ENCODE measurements around the gene CCDC60.

Gene CCDC60

GRCh38 chr12:119369161-119369560 lies 34.6 kb downstream of the CCDC60 start:
- POLR2A ChIA-PET: no interaction called here
- CTCF ChIA-PET: interaction anchor here (0.7 to 1.2 kb wide), 2 partner anchors 44 to 149 kb away, joined by 3 read pairs; no protein-coding TSS in a partner anchor

More at GRCh38 chr12:119369161-119369560, 34.6 kb downstream of the CCDC60 start:
- Histone ChIP-seq H3K36me3 (ENCODE audit: control insufficient read depth in 2 of 2, insufficient read depth in 1 of 2, low read length in 2 of 2) (no peaks in the 10 kb centered on the region), H3K27ac (ENCODE audit: extremely low read depth, low read depth, low read length) (no peak overlapping the region), H3K9me3 (ENCODE audit: control insufficient read depth, insufficient read depth, low read depth, low read length) (no peaks in the 10 kb centered on the region), H3K4me3 (ENCODE audit: low read depth, low read length) (no peak overlapping the region), H3K4me1 (ENCODE audit: control insufficient read depth, insufficient read depth, low read length) (no peaks in the 10 kb centered on the region)
- no peak for TF ChIP-seq ZNF341 (tag by site-specific recombination; IDR thresholded peaks at IDR 0.05; ENCODE audit: low read depth)
- TF ChIP-seq ZNF37A (tag by site-specific recombination; IDR thresholded peaks at IDR 0.05): no peak
- TF ChIP-seq KLF17 (tag by site-specific recombination; IDR thresholded peaks at IDR 0.05): no peak
- TF ChIP-seq ZNF223 (tag by site-specific recombination; IDR thresholded peaks at IDR 0.05): no peak
- TF ChIP-seq ZNF423 (tag by site-specific recombination; IDR thresholded peaks at IDR 0.05): no peak
- TF ChIP-seq, protein P1, sequence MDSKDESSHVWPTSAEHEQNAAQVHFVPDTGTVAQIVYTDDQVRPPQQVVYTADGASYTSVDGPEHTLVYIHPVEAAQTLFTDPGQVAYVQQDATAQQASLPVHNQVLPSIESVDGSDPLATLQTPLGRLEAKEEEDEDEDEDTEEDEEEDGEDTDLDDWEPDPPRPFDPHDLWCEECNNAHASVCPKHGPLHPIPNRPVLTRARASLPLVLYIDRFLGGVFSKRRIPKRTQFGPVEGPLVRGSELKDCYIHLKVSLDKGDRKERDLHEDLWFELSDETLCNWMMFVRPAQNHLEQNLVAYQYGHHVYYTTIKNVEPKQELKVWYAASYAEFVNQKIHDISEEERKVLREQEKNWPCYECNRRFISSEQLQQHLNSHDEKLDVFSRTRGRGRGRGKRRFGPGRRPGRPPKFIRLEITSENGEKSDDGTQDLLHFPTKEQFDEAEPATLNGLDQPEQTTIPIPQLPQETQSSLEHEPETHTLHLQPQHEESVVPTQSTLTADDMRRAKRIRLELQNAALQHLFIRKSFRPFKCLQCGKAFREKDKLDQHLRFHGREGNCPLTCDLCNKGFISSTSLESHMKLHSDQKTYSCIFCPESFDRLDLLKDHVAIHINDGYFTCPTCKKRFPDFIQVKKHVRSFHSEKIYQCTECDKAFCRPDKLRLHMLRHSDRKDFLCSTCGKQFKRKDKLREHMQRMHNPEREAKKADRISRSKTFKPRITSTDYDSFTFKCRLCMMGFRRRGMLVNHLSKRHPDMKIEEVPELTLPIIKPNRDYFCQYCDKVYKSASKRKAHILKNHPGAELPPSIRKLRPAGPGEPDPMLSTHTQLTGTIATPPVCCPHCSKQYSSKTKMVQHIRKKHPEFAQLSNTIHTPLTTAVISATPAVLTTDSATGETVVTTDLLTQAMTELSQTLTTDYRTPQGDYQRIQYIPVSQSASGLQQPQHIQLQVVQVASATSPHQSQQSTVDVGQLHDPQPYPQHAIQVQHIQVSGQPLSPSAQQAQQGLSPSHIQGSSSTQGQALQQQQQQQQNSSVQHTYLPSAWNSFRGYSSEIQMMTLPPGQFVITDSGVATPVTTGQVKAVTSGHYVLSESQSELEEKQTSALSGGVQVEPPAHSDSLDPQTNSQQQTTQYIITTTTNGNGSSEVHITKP (tag by site-specific recombination; IDR thresholded peaks at IDR 0.05): no peak
- TF ChIP-seq ZNF391 (tag by site-specific recombination; IDR thresholded peaks at IDR 0.05; ENCODE audit: borderline replicate concordance, low read depth): no peak
- no peak for TF ChIP-seq MZF1 (tag by site-specific recombination; IDR thresholded peaks at IDR 0.05; ENCODE audit: borderline replicate concordance)
- TF ChIP-seq RBAK (tag by site-specific recombination; IDR thresholded peaks at IDR 0.05): no peak
- no peak for TF ChIP-seq PRDM2 (tag by site-specific recombination; IDR thresholded peaks at IDR 0.05; ENCODE audit: borderline replicate concordance)
- no peak for TF ChIP-seq ZNF394 (tag by site-specific recombination; IDR thresholded peaks at IDR 0.05; ENCODE audit: borderline replicate concordance)
- TF ChIP-seq ZNF747 (tag by site-specific recombination; IDR thresholded peaks at IDR 0.05): no peak
- no peak for TF ChIP-seq SP3 (tag by site-specific recombination; IDR thresholded peaks at IDR 0.05)

All from HEK293 (cell line).